Neural cell (in vitro differentiated cells): ENCODE data around the gene VIT. TPM values are rescaled to one million over a fixed set of nuclear protein-coding genes. Genes with fewer than 3 reads are reported as not detected.

Experiments used
- H2AFZ ChIP-seq: fragments of 200-600, 300-800 bp; sonication (generic), shearing (Covaris generic); 2 replicates; pipeline ENCODE4 v1.6.0; 2014; ENCODE audit warnings: low read depth, mild to moderate bottlenecking, antibody characterized with exemption, low read length, moderate library complexity
- H3F3A ChIP-seq: fragments of 200-600 bp; shearing (Covaris generic); 2 replicates; pipeline ENCODE4 v1.6.1; 2016; ENCODE audit warnings: mild to moderate bottlenecking, moderate library complexity, mixed read lengths, antibody characterized with exemption, low read length; ENCODE audit not compliant: insufficient read depth, poor library complexity, severe bottlenecking
- H3K27ac ChIP-seq: fragments of 200-600, 300-800 bp; sonication (generic), shearing (Covaris generic); 2 replicates; pipeline ENCODE4 v1.5.1; 2014; ENCODE audit warnings: mild to moderate bottlenecking, low read length, moderate library complexity
- H3K27me3 ChIP-seq: fragments of 300-800, 200-600 bp; sonication (generic), shearing (Covaris generic); 2 replicates; pipeline ENCODE4 v1.6.0; 2014; ENCODE audit warnings: mild to moderate bottlenecking, low read depth, low read length, moderate library complexity; ENCODE audit not compliant: insufficient read depth
- H3K36me3 ChIP-seq: fragments of 300-800, 200-600 bp; sonication (generic), shearing (Covaris generic); 2 replicates; pipeline ENCODE4 v1.5.1; 2014; ENCODE audit warnings: mild to moderate bottlenecking, antibody characterized with exemption, low read length, moderate library complexity; ENCODE audit not compliant: insufficient read depth
- H3K4me2 ChIP-seq: fragments of 300-800, 200-600 bp; sonication (generic), shearing (Covaris generic); 2 replicates; pipeline ENCODE4 v1.6.0; 2014; ENCODE audit warnings: mild to moderate bottlenecking, low read length
- H3K4me3 ChIP-seq: fragments of 300-800, 200-600 bp; sonication (generic), shearing (Covaris generic); 2 replicates; pipeline ENCODE4 v1.5.1; 2014; ENCODE audit warnings: mild to moderate bottlenecking, low read length, moderate library complexity
- H3K79me2 ChIP-seq: fragments of 200-600 bp; shearing (Covaris generic); replicated peaks from 2 replicates; pipeline ENCODE4 v1.6.0; 2014; ENCODE audit warnings: mild to moderate bottlenecking, low read length, moderate library complexity; ENCODE audit not compliant: insufficient read depth
- H3K9ac ChIP-seq: fragments of 300-800, 200-600 bp; sonication (generic), shearing (Covaris generic); 2 replicates; pipeline ENCODE4 v1.6.1; 2016; ENCODE audit warnings: mild to moderate bottlenecking, low read length, mixed read lengths
- H3K9me2 ChIP-seq: fragments of 200-600 bp; shearing (Covaris generic); 2 replicates; pipeline ENCODE4 v1.6.1; 2016; ENCODE audit warnings: mild to moderate bottlenecking, low read length, mixed read lengths; ENCODE audit not compliant: insufficient read depth
- H3K9me3 ChIP-seq: fragments of 200-600, 300-800 bp; sonication (generic), shearing (Covaris generic); 2 replicates; pipeline ENCODE4 v1.6.1; 2016; ENCODE audit warnings: mild to moderate bottlenecking, mixed run types, low read length, moderate library complexity, mixed read lengths
- H4K20me1 ChIP-seq: fragments of 200-600 bp; shearing (Covaris generic); 2 replicates; pipeline ENCODE4 v1.6.1; 2016; ENCODE audit warnings: mild to moderate bottlenecking, mixed run types; ENCODE audit not compliant: insufficient read depth
- CTCF ChIP-seq: fragments of 450-650 bp; IDR thresholded peaks from 2 replicates; pipeline ENCODE4 v1.5.1; 2014; ENCODE audit warnings: antibody characterized with exemption, mild to moderate bottlenecking, moderate library complexity; ENCODE audit not compliant: poor library complexity, severe bottlenecking
- EP300 ChIP-seq: fragments of 450-650 bp; conservative IDR thresholded peaks from 2 replicates; pipeline ENCODE4 v1.6.1; 2014; ENCODE audit warnings: antibody characterized with exemption, mild to moderate bottlenecking, moderate library complexity; ENCODE audit not compliant: poor library complexity, severe bottlenecking
- EZH2 ChIP-seq: fragments of 200-600, 300-800 bp; shearing (Covaris generic), sonication (generic); IDR thresholded peaks from 2 replicates; pipeline ENCODE4 v1.6.1; 2014; ENCODE audit warnings: antibody characterized with exemption, low read length, borderline replicate concordance, mild to moderate bottlenecking; ENCODE audit not compliant: insufficient read depth, poor library complexity, severe bottlenecking
- MXI1 ChIP-seq: fragments of 450-650 bp; conservative IDR thresholded peaks from 2 replicates; pipeline ENCODE4 v1.6.1; 2014; ENCODE audit warnings: antibody characterized with exemption, mild to moderate bottlenecking; ENCODE audit not compliant: poor library complexity, severe bottlenecking
- POLR2AphosphoS5 ChIP-seq: IDR thresholded peaks from 2 replicates; pipeline ENCODE4 v1.6.1; 2012
- RAD21 ChIP-seq: fragments of 450-650 bp; conservative IDR thresholded peaks from 2 replicates; pipeline ENCODE4 v1.6.1; 2014; ENCODE audit warnings: antibody characterized with exemption, mild to moderate bottlenecking, moderate library complexity
- SMC3 ChIP-seq: fragments of 450-650 bp; conservative IDR thresholded peaks from 2 replicates; pipeline ENCODE4 v1.6.1; 2014; ENCODE audit warnings: antibody characterized with exemption, mild to moderate bottlenecking, moderate library complexity; ENCODE audit not compliant: poor library complexity
- TAF1 ChIP-seq: IDR thresholded peaks from 2 replicates; pipeline ENCODE4 v1.6.1; 2012; ENCODE audit warnings: low read depth
- polyA plus RNA-seq: library from polyadenylated mRNA; depleted of rRNA; stranded (reverse); fragments of >200 nt; gene quantifications from 2 replicates; pipeline ENCODE4 v1.2.3, GENCODE V29; 2014
- TF ChIP-seq, protein P1 (sequence below): IDR thresholded peaks from 2 replicates; pipeline ENCODE4 v1.6.1; 2012; ENCODE audit warnings: borderline replicate concordance

The VIT gene
- polyA plus RNA-seq, 1 donor from 2014 or later: not detected

DNA sequence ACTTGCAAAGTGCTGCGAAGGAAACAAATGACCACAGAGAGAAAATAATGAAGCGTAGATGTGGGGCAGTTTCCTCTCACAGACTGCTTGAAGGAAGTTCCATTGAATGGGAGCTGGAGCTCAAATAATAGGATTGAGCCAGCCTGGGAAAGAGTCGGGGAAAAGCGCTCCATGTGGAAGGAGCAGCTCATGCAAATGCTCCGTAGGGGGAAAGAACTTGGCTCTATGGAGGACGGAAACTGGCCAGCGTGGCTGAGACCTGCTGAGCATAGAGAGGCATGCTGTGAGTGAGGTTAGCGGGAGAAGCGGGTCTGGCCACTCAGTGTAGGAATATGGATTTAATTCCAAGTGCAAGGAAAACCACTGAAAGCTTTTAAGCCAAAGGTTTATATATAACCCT is 28.6 kb upstream of the VIT start:
- Histone ChIP-seq H3K27ac (no peak overlapping the region), H3K27me3 (no peaks in the 10 kb centered on the region), H3K9me3 (no peaks in the 10 kb centered on the region), H4K20me1 (no peaks in the 10 kb centered on the region), H3K79me2 (no peaks in the 10 kb centered on the region), H3F3A (no peaks in the 10 kb centered on the region), H2AFZ (no peak overlapping the region), H3K4me2 (no peak overlapping the region), H3K9ac (no peak overlapping the region), H3K9me2 (no peaks in the 10 kb centered on the region), H3K36me3 (no peaks in the 10 kb centered on the region), H3K4me3 (no peak overlapping the region)
- TF ChIP-seq MXI1 (no peak), EZH2 (no peak), RAD21 (no peak), CTCF (no peak), POLR2AphosphoS5 (no peak), SMC3 (no peak), EP300 (no peak), TAF1 (no peak)
- TF ChIP-seq, protein P1, sequence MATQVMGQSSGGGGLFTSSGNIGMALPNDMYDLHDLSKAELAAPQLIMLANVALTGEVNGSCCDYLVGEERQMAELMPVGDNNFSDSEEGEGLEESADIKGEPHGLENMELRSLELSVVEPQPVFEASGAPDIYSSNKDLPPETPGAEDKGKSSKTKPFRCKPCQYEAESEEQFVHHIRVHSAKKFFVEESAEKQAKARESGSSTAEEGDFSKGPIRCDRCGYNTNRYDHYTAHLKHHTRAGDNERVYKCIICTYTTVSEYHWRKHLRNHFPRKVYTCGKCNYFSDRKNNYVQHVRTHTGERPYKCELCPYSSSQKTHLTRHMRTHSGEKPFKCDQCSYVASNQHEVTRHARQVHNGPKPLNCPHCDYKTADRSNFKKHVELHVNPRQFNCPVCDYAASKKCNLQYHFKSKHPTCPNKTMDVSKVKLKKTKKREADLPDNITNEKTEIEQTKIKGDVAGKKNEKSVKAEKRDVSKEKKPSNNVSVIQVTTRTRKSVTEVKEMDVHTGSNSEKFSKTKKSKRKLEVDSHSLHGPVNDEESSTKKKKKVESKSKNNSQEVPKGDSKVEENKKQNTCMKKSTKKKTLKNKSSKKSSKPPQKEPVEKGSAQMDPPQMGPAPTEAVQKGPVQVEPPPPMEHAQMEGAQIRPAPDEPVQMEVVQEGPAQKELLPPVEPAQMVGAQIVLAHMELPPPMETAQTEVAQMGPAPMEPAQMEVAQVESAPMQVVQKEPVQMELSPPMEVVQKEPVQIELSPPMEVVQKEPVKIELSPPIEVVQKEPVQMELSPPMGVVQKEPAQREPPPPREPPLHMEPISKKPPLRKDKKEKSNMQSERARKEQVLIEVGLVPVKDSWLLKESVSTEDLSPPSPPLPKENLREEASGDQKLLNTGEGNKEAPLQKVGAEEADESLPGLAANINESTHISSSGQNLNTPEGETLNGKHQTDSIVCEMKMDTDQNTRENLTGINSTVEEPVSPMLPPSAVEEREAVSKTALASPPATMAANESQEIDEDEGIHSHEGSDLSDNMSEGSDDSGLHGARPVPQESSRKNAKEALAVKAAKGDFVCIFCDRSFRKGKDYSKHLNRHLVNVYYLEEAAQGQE: no peak

DNA sequence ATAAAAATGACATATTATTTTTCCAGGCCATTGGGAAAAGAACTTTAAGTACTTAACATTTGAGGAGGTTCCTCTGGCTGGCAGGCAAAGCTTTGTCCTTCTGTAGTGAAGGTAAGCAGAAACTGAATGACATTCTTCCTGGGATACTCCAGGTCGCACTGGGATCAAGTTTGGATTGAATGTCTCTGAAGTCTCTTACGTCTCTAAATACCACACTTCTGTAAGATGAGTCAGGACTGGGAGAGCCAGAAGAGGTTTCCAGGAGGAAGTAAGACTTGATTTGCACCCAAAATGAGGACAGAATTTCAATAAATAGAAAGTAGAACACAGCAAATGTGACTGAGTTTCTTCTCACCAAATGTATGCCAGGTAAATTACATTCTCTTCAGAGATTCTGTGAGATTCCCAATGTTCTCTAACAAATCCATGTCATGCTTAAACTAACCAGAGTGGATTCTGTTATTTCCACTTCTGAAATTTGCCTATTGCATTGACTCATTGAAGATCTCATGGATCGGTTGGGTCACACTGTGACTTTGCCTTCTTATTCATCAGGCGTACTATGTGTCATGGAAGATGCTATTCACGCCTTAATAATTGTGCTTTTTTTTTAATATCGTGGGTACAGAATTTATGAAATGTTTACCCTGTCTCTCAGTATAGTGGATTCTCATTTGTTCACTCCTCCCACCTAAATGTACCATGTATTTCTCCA is 25.5 kb upstream of the VIT start:
- Histone ChIP-seq H3F3A (no peaks in the 10 kb centered on the region), H3K4me2 (no peak overlapping the region), H3K79me2 (no peaks in the 10 kb centered on the region), H3K4me3 (no peak overlapping the region), H3K9me2 (no peaks in the 10 kb centered on the region), H3K27ac (no peak overlapping the region), H2AFZ (no peak overlapping the region), H3K9me3 (no peaks in the 10 kb centered on the region), H3K36me3 (no peaks in the 10 kb centered on the region), H4K20me1 (no peaks in the 10 kb centered on the region), H3K27me3 (no peaks in the 10 kb centered on the region), H3K9ac (no peak overlapping the region)
- no peak for TF ChIP-seq MXI1
- TF ChIP-seq, protein P1: no peak
